Keratinocyte (primary cell): ENCODE results near the gene HNF4A.

Experiments
- CTCF ChIP-seq, 3 experiments: IDR thresholded peaks in 1 of 3; conservative IDR thresholded peaks in 1 of 3; optimal IDR thresholded peaks in 1 of 3; 2 replicates in 2 of 3; 3 replicates in 1 of 3; pipeline versions ENCODE3 to v1.5.1; 2011; ENCODE audit warnings: low read length in 3 of 3, mild to moderate bottlenecking in 3 of 3, moderate library complexity in 2 of 3, control low read depth in 1 of 3, inconsistent platforms in 1 of 3; ENCODE audit not compliant: insufficient read depth in 2 of 3; ENCODE audit errors: extremely low read depth in 1 of 3
- EZH2 ChIP-seq: IDR thresholded peaks from one replicate; pipeline ENCODE4 v1.6.1; 2012; ENCODE audit warnings: inconsistent platforms, mild to moderate bottlenecking, low read length, moderate library complexity

DNA sequence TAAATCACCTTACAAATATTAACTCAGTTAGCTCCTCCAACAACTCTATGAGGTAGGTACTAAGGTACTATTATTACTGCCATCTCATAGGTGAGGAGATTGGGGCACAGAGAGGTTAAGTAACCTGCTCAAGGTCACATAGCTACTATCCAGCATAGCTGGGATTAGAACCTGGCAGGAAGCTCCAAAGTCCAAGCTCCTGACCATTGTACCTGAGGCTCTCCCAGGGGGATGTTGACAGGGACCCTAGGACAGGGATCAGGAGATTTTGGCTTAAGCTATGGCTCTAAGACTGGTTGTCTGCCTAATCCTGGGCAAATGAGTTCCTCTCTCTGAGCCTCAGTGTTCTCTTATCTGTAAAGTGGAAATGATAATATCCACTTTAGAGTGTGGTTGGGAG is 59.3 kb downstream of the HNF4A start:
- TF ChIP-seq EZH2 = no peak
- TF ChIP-seq CTCF (optimal IDR thresholded peaks at IDR 0.05 in 1 of 3, IDR thresholded peaks at IDR 0.05 in 1 of 3, conservative IDR thresholded peaks at IDR 0.05 in 1 of 3; ENCODE audit: extremely low read depth in 1 of 3, insufficient read depth in 2 of 3, low read length in 3 of 3) = no peak
